Measurements from ENCODE around the gene FAM149B1.

The FAM149B1 gene

DNA sequence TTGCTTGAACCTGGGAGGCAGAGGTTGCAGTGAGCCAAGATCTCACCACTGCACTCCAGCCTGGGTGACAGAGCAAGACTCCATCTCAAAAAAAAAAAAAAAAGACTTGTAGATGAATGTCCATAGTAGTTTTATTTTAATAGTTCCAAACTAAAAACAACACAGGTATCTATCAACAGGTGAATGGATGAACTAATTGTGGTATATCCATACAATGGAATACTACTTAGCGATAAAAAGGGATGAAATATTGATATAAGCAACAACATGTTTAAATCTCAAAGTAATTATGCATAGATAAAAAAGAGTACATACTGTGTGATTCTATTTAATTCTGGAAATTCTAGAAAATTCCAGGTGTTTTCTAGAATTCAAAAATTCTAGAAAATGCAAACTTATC is 122.0 kb downstream of the FAM149B1 start:
- no peak for DNase-seq

DNA sequence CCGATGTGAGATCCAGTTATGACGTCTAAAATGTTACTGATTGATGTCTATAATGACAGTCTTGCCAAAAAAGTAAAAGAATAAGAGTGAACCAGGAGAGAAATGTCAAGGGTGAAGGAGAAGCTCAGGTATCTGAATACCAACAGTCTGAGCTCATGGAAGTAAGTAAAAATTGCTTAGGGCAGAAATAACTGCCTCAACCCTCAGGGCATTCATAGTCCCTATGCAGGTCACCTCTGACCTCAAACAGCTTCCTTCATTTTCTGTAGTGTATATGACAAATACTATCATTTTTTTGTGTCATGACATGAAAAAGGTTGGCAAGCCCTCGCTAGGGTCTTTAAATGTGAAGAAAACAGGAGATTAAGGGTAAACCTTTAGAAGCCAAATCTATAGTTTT is 125.5 kb downstream of the FAM149B1 start:
- no peak for DNase-seq

Data from CD4-positive, alpha-beta T cell treated with Interleukin-21 for 1 hour (primary cell).